GM12873 (cell line): ENCODE results near the gene ERC1.

Experiments used
- CTCF ChIP-seq: IDR thresholded peaks from 2 replicates; pipeline ENCODE4 v1.5.1; 2012; ENCODE audit warnings: low read depth, mild to moderate bottlenecking, moderate library complexity, low read length, control low read depth; ENCODE audit not compliant: insufficient read depth; ENCODE audit errors: missing control alignments

Gene ERC1

DNA sequence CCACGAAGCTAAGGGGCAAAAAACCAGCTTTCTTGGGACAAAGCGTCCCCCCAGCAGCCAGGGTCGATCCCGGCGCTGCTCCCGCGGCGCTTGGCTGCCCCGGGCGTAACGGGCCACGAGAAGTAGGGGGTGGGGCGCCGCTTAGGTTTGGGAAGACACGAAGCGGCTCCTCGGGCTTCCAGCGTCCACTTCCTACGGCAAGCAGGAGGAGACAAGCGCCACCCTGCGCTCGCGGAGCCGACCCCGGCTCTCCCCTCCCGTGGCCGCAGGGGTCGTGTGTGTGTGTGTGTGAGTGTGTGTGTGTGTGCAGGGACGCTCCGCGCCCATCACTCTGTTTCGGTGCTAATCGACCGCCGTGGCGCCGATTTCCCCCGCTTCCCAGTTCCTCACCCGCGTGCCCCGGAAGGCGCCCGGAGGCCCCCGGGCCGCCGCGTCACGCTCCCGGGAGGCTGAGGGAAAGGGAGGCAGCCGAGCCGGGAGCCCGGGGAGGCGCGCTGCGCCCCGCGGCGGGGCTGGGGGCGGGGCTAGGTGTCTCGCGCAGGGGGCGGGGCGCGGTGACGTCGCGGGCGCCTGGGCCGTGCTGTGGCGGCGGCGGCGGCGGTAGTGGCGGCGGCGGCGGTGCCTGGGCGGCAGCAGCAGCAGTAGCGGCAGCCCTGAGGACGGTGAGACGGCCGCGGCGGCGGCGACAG is at the start of gene ERC1:
Gene ERC1, plus strand, starts transcription at position 563 of the 689 bp plus-strand sequence. CDS start 36,681 bp downstream, outside the sequence.
- no peak for TF ChIP-seq CTCF

DNA sequence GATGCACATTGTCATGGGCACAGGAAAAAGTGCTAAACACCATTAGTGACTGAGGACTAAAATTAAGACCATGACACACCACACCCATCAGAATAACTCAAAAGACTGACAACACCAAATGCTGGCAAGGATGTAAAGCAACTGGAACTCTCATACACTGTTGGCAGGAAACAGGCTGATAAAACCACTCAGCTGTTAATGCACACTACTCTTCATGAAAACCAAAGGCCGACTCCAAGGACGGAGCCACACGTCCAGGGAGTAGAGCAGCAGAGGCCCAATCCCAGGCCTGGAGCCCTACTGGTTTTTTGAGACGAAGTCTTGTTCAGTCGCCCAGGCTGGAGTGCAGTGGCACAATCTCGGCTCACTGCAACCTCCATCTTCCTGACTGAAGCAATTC is 48.0 kb upstream of the ERC1 start:
- no peak for TF ChIP-seq CTCF

GRCh38 chr12:944211-944610 is 46.8 kb upstream of the ERC1 start:
- TF ChIP-seq CTCF, result no peak

DNA sequence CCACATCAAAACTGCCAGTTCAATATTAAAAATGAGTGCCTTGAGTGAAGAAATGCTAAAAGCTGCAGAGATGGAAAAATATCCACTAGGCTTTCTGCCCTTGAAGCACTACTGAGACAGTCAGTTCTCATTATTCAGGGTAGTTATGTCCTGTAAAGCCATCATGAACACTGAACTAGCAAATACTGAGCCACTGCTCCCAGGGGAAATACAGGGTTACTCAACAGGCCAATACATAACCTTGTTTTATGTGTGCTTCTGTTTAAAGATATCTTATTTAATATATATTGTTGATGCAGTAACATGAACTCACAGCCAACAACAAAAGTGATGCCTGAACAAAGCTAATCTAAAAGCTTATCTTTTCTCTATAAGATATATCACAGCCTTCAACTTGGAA is 44.8 kb upstream of the ERC1 start:
- no peak for TF ChIP-seq CTCF

DNA sequence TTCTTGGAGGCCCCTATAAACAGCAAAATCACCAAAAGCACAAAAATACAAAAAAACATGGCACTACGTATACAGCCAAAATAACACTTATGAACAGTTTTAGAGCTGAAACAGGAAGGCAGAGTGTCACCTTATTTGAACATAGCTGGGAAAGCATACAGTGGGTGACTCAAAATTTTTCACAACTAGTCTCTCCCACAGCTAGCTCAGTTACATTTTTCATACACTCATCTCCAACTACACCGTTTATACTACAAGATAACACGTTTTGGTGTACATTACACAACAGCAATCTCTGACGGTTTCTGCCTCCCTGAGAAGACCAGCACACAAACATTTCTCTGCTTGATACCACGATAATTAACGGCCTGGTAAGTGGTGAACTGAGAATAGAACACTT is 44.4 kb upstream of the ERC1 start:
- TF ChIP-seq CTCF, result no peak

DNA sequence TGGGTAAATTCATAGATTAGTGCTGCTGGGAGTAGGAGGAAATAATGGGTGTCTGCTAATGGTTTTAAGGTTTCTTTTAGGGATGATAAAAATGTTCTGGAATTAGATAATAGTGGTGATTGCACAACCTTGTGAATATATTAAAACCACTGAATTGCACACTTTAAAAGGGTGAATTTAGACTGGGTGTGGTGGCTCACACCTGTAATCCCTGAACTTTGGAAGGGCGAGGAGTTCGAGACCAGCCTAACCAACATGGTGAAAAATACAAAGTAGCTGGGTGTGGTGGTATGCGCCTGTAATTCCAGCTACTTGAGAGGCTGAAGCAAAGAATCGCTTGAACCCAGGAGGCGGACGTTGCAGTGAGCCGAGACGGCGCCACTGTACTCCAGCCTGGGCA is 42.8 kb upstream of the ERC1 start:
- no peak for TF ChIP-seq CTCF

DNA sequence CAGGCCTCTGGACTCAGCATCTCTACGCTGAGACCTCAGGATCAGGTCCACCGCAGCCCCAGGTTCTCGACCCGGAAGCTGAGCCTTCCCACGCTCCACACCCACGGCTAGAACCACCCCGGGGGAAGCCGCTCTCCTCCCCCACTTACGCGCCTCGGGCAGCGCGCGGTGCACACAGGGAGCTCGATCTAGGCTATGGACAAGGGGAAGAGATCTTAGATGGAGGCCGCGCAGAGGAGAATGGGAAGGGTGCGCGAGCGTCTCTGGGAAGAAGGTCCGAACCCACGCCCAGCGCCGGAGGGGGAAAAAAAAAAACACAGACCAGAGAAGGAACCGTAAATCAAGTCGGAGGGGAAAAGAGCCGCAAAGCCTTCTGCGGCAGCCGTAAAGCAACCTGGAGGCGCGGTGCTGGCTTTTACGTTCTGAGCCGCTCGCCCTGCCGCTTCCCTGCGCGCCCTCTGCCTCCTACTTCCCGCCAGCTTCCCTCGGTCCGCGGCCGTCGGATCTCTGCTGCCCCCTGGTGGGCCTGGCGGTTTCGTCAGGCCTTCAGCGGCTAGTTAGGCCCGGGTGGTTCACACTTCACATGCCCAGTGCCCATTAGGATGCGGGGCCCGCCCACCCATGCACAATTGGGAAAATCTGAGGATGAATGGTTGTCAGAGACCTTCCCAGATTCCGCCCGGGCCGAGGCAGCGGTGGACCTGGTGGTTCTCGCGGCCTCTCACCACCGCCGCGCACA is 41.4 kb upstream of the ERC1 start, which contains the start of gene RAD52:
Gene RAD52, minus strand, starts transcription at position 242 of the 739 bp plus-strand sequence. CDS start 16,636 bp downstream, outside the sequence.
- peak; percentile 85 for TF ChIP-seq CTCF
